Muscle layer of duodenum (tissue), 2 donors: ENCODE data around the gene TPM2.

Source experiments
- H3K27ac ChIP-seq: one replicate; pipeline ENCODE4 v1.7.0; 2013; ENCODE audit warnings: mild to moderate bottlenecking, low read length
- H3K27me3 ChIP-seq: one replicate; pipeline ENCODE4 v1.7.0; 2013; ENCODE audit warnings: low read depth, mild to moderate bottlenecking, control low read depth, low read length
- H3K36me3 ChIP-seq, 2 donors: one replicate each; pipeline ENCODE4 v1.7.0; 2013; ENCODE audit warnings: low read length in 2 of 2, control low read depth in 1 of 2, mild to moderate bottlenecking in 1 of 2; ENCODE audit not compliant: insufficient read depth in 2 of 2, control insufficient read depth in 1 of 2
- H3K4me1 ChIP-seq, 2 donors: one replicate each; pipeline ENCODE4 v1.7.0; 2013; ENCODE audit warnings: low read length in 2 of 2, mild to moderate bottlenecking in 2 of 2, control low read depth in 1 of 2, moderate library complexity in 1 of 2; ENCODE audit not compliant: insufficient read depth in 2 of 2, control insufficient read depth in 1 of 2
- H3K4me3 ChIP-seq, 2 donors: one replicate each; pipeline ENCODE4 v1.7.0; 2013; ENCODE audit warnings: low read length in 2 of 2, low read depth in 1 of 2, mild to moderate bottlenecking in 1 of 2
- H3K9me3 ChIP-seq, 2 donors: one replicate each; pipeline ENCODE4 v1.7.0; 2013; ENCODE audit warnings: low read length in 2 of 2, control low read depth in 1 of 2, mild to moderate bottlenecking in 1 of 2; ENCODE audit not compliant: control insufficient read depth in 1 of 2
- donor health status: healthy.

Gene TPM2

GRCh38 chr9:35669331-35670145 lies 20.2 kb downstream of the TPM2 start:
- H3K36me3 ChIP-seq: no peaks in the 10 kb centered on the region
- peaks cover 1 to 11% of the 10 kb centered on the region in 2 donors for H3K4me1 ChIP-seq
- H3K27me3 ChIP-seq: no peaks in the 10 kb centered on the region
- H3K4me3 ChIP-seq: peak overlapping the region in 1 of 2 donors; percentile 7
- H3K9me3 ChIP-seq: no peaks in the 10 kb centered on the region
- H3K27ac ChIP-seq: peak overlapping the region; percentile 48

GRCh38 chr9:35667939-35668338 lies 21.8 kb downstream of the TPM2 start:
- H3K4me3 ChIP-seq: no peak overlapping the region
- H3K36me3 ChIP-seq: no peaks in the 10 kb centered on the region
- no peaks in the 10 kb centered on the region for H3K9me3 ChIP-seq
- H3K27ac ChIP-seq: no peak overlapping the region
- no peaks in the 10 kb centered on the region for H3K27me3 ChIP-seq
- H3K4me1 ChIP-seq: peaks cover 5 to 7% of the 10 kb centered on the region in 2 donors

GRCh38 chr9:35666549-35666948 lies 23.2 kb downstream of the TPM2 start:
- H3K36me3 ChIP-seq: no peaks in the 10 kb centered on the region
- H3K27ac ChIP-seq: no peak overlapping the region
- no peak overlapping the region for H3K4me3 ChIP-seq
- H3K27me3 ChIP-seq: no peaks in the 10 kb centered on the region
- H3K9me3 ChIP-seq: no peaks in the 10 kb centered on the region
- H3K4me1 ChIP-seq: peaks cover 5 to 14% of the 10 kb centered on the region in 2 donors

GRCh38 chr9:35666045-35666444 lies 23.7 kb downstream of the TPM2 start:
- Histone ChIP-seq H3K4me1 (peaks cover 5 to 14% of the 10 kb centered on the region in 2 donors), H3K4me3 (no peak overlapping the region), H3K27me3 (no peaks in the 10 kb centered on the region), H3K36me3 (no peaks in the 10 kb centered on the region), H3K27ac (no peak overlapping the region), H3K9me3 (no peaks in the 10 kb centered on the region)

- Histone ChIP-seq H3K4me1 (peaks cover 5 to 19% of the 10 kb centered on the region in 2 donors), H3K4me3 (peak overlapping the region; percentile 55 to 76), H3K36me3 (peaks cover 3 to 5% of the 10 kb centered on the region in 2 donors), H3K27me3 (no peaks in the 10 kb centered on the region), H3K27ac (peak overlapping the region; percentile 29), H3K9me3 (no peaks in the 10 kb centered on the region)
Measured at GRCh38 chr9:35665471-35665818, 24.3 kb downstream of the TPM2 start.

- peaks cover 5 to 24% of the 10 kb centered on the region in 2 donors for H3K4me1 ChIP-seq
- H3K27ac ChIP-seq: peak within 1 kb of the TSS; percentile 70
- H3K9me3 ChIP-seq: no peaks in the 10 kb centered on the region
- H3K36me3 ChIP-seq: peaks cover 8 to 10% of the 10 kb centered on the region in 2 donors
- no peaks in the 10 kb centered on the region for H3K27me3 ChIP-seq
- peak within 1 kb of the TSS; percentile 55 to 76 for H3K4me3 ChIP-seq
Measured at GRCh38 chr9:35664531-35665470, 24.9 kb downstream of the TPM2 start, which contains the start of gene ARHGEF39. TSS of gene ARHGEF39 (minus strand) at chr9:35665195. CDS start at chr9:35665169, 26 bp downstream.

- peak overlapping the region; percentile 99 for H3K27ac ChIP-seq
- H3K9me3 ChIP-seq: no peaks in the 10 kb centered on the region
- peaks cover 5 to 31% of the 10 kb centered on the region in 2 donors for H3K4me1 ChIP-seq
- no peaks in the 10 kb centered on the region for H3K27me3 ChIP-seq
- peaks cover 8 to 14% of the 10 kb centered on the region in 2 donors for H3K36me3 ChIP-seq
- H3K4me3 ChIP-seq: peak overlapping the region in 1 of 2 donors; percentile 12
Measured at GRCh38 chr9:35662437-35662836, 27.3 kb downstream of the TPM2 start.

- Histone ChIP-seq H3K4me1 (peaks cover 5 to 31% of the 10 kb centered on the region in 2 donors), H3K4me3 (no peak overlapping the region), H3K9me3 (no peaks in the 10 kb centered on the region), H3K27ac (peak overlapping the region; percentile 99), H3K27me3 (no peaks in the 10 kb centered on the region), H3K36me3 (peaks cover 8 to 14% of the 10 kb centered on the region in 2 donors)
Measured at GRCh38 chr9:35661756-35662350, 27.9 kb downstream of the TPM2 start.

GRCh38 chr9:35660966-35661415 lies 28.7 kb downstream of the TPM2 start:
- H3K4me1 ChIP-seq: peaks cover 5 to 31% of the 10 kb centered on the region in 2 donors
- H3K4me3 ChIP-seq: peak overlapping the region in 1 of 2 donors; percentile 88
- H3K27me3 ChIP-seq: no peaks in the 10 kb centered on the region
- H3K36me3 ChIP-seq: peaks cover 8 to 14% of the 10 kb centered on the region in 2 donors
- H3K9me3 ChIP-seq: no peaks in the 10 kb centered on the region
- peak overlapping the region; percentile 99 for H3K27ac ChIP-seq

GRCh38 chr9:35659340-35659739 lies 30.4 kb downstream of the TPM2 start:
- Histone ChIP-seq H3K9me3 (no peaks in the 10 kb centered on the region), H3K36me3 (peaks cover 8 to 14% of the 10 kb centered on the region in 2 donors), H3K27me3 (no peaks in the 10 kb centered on the region), H3K4me3 (peak overlapping the region; percentile 79 to 88), H3K27ac (peak overlapping the region; percentile 99), H3K4me1 (peaks cover 2 to 24% of the 10 kb centered on the region in 2 donors)

GRCh38 chr9:35658968-35659220 lies 30.8 kb downstream of the TPM2 start:
- no peaks in the 10 kb centered on the region for H3K27me3 ChIP-seq
- H3K4me1 ChIP-seq: peaks cover 0 to 24% of the 10 kb centered on the region in 2 donors
- no peaks in the 10 kb centered on the region for H3K9me3 ChIP-seq
- peak overlapping the region; percentile 99 for H3K27ac ChIP-seq
- peaks cover 8 to 14% of the 10 kb centered on the region in 2 donors for H3K36me3 ChIP-seq
- peak overlapping the region; percentile 79 to 88 for H3K4me3 ChIP-seq
